Testis (tissue), 3 donors: Measurements from ENCODE around the gene AGK. TPM values are rescaled to one million over a fixed set of nuclear protein-coding genes. Genes with fewer than 3 reads are reported as not detected.

Experiments used
- DNase-seq: peaks from one replicate; pipeline ENCODE4 v3.0.0-alpha.2; 2019
- H3K27ac ChIP-seq, 2 donors: fragments of 200-600 bp; sonication (generic); one replicate each; pipeline ENCODE4 v1.5.1; 2019
- H3K27me3 ChIP-seq: fragments of 200-600 bp; sonication (generic); one replicate; pipeline ENCODE4 v1.5.1; 2019
- H3K36me3 ChIP-seq: fragments of 200-600 bp; sonication (generic); one replicate; pipeline ENCODE4 v1.5.1; 2017; ENCODE audit warnings: low read depth; ENCODE audit errors: missing control alignments
- H3K4me1 ChIP-seq: fragments of 200-600 bp; sonication (generic); one replicate; pipeline ENCODE4 v1.5.1; 2019
- H3K4me3 ChIP-seq, 2 donors: fragments of 200-600 bp; sonication (generic); one replicate each; pipeline ENCODE4 v1.5.1; 2017 to 2019
- H3K9me3 ChIP-seq: fragments of 200-600 bp; sonication (generic); one replicate; pipeline ENCODE4 v1.5.1; 2017
- POLR2A ChIP-seq: fragments of 450-650 bp; IDR thresholded peaks from one replicate; pipeline ENCODE4 v1.6.1; 2017; ENCODE audit warnings: antibody characterized with exemption, mild to moderate bottlenecking, moderate library complexity
- WGBS, 2 donors: methylation state at CpG; one replicate each; pipeline ENCODE4 v1.1.5; 2018; 5-methylcytosine and 5-hydroxymethylcytosine counted together
- intact Hi-C: fragments of 100-400 bp; cut with DNase I; formaldehyde crosslinking; loops from one replicate; pipeline ENCODE4 v1.15.1; 2023; ENCODE audit warnings: low total_unique reads
- polyA plus RNA-seq: library from polyadenylated mRNA; stranded (reverse); fragments of 350-450 nt; fragmentation: Illumina TruSeq; extraction: RNeasy Lipid Tissue Mini Kit (QIAGEN cat#74804); gene quantifications from one replicate; pipeline ENCODE4 v1.2.3, GENCODE V29; 2014; ENCODE audit warnings: low read depth, low replicate concordance; ENCODE audit not compliant: insufficient read depth
- total RNA-seq, 2 donors: library from RNA; depleted of rRNA; stranded (reverse); fragments of >200 nt; gene quantifications; one replicate each; pipeline ENCODE4 v1.2.3, GENCODE V29; 2016
- TF ChIP-seq, protein P1 (sequence below), 3 experiments: fragments of 450-650 bp in 2 of 3; fragments of 200-600 bp in 1 of 3; sonication (generic) in 1 of 3; IDR thresholded peaks; one replicate each; pipeline ENCODE4 v1.5.1; 2016 to 2019; ENCODE audit warnings: antibody characterized with exemption in 3 of 3, mild to moderate bottlenecking in 2 of 3, moderate library complexity in 1 of 3

AGK gene
- total and polyA plus RNA-seq, 3 donors from 2014 or later: 14.9 to 32.4 (median 25.1) TPM

DNA sequence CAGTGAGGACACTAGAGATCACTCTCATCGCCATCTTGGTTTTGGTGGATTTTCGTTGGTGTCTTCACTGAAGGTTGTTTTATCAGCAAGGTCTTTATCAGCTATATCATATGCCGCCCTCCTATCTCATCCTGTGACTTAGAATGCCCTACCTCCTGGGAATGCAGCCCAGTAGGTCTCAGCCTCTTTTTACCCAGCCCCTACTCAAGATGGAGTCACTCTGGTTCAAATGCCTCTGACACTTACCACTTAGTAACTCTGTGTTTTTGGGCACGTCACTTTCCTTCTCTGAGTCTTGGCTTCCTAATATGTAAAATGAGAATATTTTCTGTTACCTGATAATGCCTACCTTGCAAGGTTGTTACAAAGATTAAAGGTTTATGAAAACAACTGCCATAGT is 37.7 kb downstream of the AGK start:
- intact Hi-C loops: no loop called here
- H3K4me1 ChIP-seq: no peaks in the 10 kb centered on the region
- 89 to 96% methylated on average over 4 of the region's 4 CpGs for WGBS, 2 donors
- no peaks in the 10 kb centered on the region for H3K36me3 ChIP-seq
- no peak overlapping the region for H3K27ac ChIP-seq
- no peak for DNase-seq
- no peaks in the 10 kb centered on the region for H3K9me3 ChIP-seq
- H3K4me3 ChIP-seq: no peak overlapping the region
- H3K27me3 ChIP-seq: no peaks in the 10 kb centered on the region
- TF ChIP-seq POLR2A: no peak
- TF ChIP-seq, protein P1, sequence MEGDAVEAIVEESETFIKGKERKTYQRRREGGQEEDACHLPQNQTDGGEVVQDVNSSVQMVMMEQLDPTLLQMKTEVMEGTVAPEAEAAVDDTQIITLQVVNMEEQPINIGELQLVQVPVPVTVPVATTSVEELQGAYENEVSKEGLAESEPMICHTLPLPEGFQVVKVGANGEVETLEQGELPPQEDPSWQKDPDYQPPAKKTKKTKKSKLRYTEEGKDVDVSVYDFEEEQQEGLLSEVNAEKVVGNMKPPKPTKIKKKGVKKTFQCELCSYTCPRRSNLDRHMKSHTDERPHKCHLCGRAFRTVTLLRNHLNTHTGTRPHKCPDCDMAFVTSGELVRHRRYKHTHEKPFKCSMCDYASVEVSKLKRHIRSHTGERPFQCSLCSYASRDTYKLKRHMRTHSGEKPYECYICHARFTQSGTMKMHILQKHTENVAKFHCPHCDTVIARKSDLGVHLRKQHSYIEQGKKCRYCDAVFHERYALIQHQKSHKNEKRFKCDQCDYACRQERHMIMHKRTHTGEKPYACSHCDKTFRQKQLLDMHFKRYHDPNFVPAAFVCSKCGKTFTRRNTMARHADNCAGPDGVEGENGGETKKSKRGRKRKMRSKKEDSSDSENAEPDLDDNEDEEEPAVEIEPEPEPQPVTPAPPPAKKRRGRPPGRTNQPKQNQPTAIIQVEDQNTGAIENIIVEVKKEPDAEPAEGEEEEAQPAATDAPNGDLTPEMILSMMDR (IDR thresholded peaks at IDR 0.05): no peak

DNA sequence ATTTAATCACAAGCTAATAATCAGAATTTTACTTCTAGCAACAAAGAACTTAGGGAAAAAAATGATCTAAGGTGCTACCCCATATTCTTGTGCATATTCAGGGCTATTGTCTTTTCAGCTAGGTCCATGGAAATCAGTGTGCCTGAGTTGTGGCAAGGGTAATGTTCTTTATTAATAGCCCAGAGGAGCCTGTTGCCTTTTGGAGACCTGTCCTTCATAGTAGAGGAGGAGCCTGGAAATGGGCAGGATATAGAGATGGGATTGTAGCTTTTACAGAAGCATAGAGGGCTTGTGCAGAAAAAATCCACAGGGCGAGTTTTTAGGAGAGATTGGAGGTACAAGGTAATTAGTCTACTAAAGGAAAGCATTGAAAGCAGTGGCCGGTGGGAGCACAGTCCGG is 38.9 kb downstream of the AGK start:
- intact Hi-C loops: no loop called here
- no peak for DNase-seq
- Histone ChIP-seq H3K27ac (no peak overlapping the region), H3K9me3 (no peaks in the 10 kb centered on the region), H3K27me3 (no peaks in the 10 kb centered on the region), H3K36me3 (no peaks in the 10 kb centered on the region), H3K4me1 (no peaks in the 10 kb centered on the region), H3K4me3 (no peak overlapping the region)
- TF ChIP-seq POLR2A: no peak
- TF ChIP-seq, protein P1 (IDR thresholded peaks at IDR 0.05): no peak
- WGBS, 2 donors: 93 to 96% methylated on average over 3 of the region's 3 CpGs

DNA sequence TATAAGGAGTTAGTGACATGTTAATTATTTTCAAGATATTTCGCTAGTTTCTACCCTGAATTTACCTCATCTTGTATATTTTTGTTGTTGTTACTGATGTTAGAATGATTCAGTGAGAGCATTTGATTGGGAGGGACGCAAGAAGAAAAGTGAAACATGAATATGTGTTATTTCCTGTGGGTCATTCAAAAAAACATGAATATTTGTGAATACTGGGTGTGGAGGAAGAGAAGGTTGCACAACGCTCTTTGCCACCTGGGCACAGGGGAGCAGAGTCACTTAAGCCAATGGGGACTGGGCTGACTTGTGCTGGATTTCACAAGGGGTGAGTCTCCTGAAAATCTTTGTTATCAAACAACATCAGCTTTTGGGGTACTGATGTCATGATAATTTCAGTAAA is 39.5 kb downstream of the AGK start:
- TF ChIP-seq POLR2A: no peak
- TF ChIP-seq, protein P1 (IDR thresholded peaks at IDR 0.05): no peak
- no peaks in the 10 kb centered on the region for H3K27me3 ChIP-seq
- no peaks in the 10 kb centered on the region for H3K36me3 ChIP-seq
- 95 to 96% methylated on average over 3 of the region's 3 CpGs for WGBS, 2 donors
- intact Hi-C loops: no loop called here
- no peak overlapping the region for H3K4me3 ChIP-seq
- no peak overlapping the region for H3K27ac ChIP-seq
- H3K9me3 ChIP-seq: no peaks in the 10 kb centered on the region
- H3K4me1 ChIP-seq: no peaks in the 10 kb centered on the region
- no peak for DNase-seq

DNA sequence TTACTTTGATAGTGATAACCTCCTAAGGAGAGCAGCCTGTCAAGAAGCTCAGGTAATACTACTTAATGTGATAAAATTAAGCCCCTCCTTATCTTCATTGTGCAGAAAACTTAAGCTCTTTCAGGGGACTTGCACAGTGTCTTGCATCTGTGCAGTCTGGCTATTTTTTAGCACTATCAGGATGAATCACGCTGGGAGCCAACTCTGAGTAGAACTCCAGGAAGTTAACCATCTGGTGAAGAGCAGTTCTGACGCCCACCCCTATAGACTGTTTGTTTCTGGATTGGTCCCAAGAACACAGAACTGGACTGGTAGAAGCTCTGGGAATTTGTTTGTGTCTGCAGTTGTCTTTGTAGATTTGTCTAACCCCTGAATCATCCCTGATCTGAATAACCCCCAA is 41.9 kb downstream of the AGK start:
- H3K4me1 ChIP-seq: no peaks in the 10 kb centered on the region
- H3K4me3 ChIP-seq: no peak overlapping the region
- no peaks in the 10 kb centered on the region for H3K36me3 ChIP-seq
- 37 to 39% methylated on average over 2 of the region's 2 CpGs for WGBS, 2 donors
- no peak overlapping the region for H3K27ac ChIP-seq
- no peak for TF ChIP-seq POLR2A
- TF ChIP-seq, protein P1 (IDR thresholded peaks at IDR 0.05): no peak
- intact Hi-C loops: no loop called here
- no peak for DNase-seq
- H3K27me3 ChIP-seq: no peaks in the 10 kb centered on the region
- no peaks in the 10 kb centered on the region for H3K9me3 ChIP-seq

DNA sequence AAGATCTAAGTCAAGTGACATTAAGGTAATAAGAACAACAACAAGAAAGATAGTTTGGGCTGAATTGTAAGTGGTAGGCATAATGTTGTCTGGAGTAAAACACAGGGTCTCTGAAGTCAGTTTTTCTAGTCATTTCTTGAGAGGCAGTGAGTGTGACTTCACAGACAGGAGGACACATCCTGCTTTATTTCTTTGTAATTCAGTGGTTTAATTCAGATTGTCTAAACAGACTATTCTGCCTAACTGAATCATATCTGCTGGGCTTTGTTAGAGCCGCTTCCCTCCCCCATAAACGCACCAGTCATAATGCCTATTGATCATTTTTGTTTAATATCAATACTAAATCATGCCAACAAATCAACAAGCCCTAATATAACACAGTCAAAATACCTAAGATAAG is 46.8 kb downstream of the AGK start:
- no peaks in the 10 kb centered on the region for H3K36me3 ChIP-seq

More for the DNA sequence above, 46.8 kb downstream of the AGK start:
- H3K27me3 ChIP-seq: no peaks in the 10 kb centered on the region
- DNase-seq: no peak
- no peak overlapping the region for H3K4me3 ChIP-seq
- 90 to 97% methylated on average over 2 of the region's 2 CpGs for WGBS, 2 donors
- no peaks in the 10 kb centered on the region for H3K9me3 ChIP-seq
- H3K4me1 ChIP-seq: no peaks in the 10 kb centered on the region
- intact Hi-C loops: no loop called here
- no peak for TF ChIP-seq POLR2A
- TF ChIP-seq, protein P1 (IDR thresholded peaks at IDR 0.05): no peak
- no peak overlapping the region for H3K27ac ChIP-seq
